ENCODE results near the gene MEI1. TPM values are rescaled to one million over a fixed set of nuclear protein-coding genes. Genes with fewer than 3 reads are reported as not detected.

The MEI1 gene
- total and polyA plus RNA-seq, 9 of the 15 experiments (the other 6 are each of a cell fraction or from before 2014, with no cell fraction given) = 0.08 to 0.68 (median 0.18) TPM; not detected in 2

- TF ChIP-seq, protein P1, sequence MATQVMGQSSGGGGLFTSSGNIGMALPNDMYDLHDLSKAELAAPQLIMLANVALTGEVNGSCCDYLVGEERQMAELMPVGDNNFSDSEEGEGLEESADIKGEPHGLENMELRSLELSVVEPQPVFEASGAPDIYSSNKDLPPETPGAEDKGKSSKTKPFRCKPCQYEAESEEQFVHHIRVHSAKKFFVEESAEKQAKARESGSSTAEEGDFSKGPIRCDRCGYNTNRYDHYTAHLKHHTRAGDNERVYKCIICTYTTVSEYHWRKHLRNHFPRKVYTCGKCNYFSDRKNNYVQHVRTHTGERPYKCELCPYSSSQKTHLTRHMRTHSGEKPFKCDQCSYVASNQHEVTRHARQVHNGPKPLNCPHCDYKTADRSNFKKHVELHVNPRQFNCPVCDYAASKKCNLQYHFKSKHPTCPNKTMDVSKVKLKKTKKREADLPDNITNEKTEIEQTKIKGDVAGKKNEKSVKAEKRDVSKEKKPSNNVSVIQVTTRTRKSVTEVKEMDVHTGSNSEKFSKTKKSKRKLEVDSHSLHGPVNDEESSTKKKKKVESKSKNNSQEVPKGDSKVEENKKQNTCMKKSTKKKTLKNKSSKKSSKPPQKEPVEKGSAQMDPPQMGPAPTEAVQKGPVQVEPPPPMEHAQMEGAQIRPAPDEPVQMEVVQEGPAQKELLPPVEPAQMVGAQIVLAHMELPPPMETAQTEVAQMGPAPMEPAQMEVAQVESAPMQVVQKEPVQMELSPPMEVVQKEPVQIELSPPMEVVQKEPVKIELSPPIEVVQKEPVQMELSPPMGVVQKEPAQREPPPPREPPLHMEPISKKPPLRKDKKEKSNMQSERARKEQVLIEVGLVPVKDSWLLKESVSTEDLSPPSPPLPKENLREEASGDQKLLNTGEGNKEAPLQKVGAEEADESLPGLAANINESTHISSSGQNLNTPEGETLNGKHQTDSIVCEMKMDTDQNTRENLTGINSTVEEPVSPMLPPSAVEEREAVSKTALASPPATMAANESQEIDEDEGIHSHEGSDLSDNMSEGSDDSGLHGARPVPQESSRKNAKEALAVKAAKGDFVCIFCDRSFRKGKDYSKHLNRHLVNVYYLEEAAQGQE (IDR thresholded peaks at IDR 0.05; ENCODE audit: borderline replicate concordance) = peak; percentile 97
- TF ChIP-seq, protein P1 (CRISPR knock-in tag; IDR thresholded peaks at IDR 0.05; ENCODE audit: low read depth) = no peak
- TF ChIP-seq OTX1 (CRISPR knock-in tag; IDR thresholded peaks at IDR 0.05) (no peak), MBD2 (IDR thresholded peaks at IDR 0.05; ENCODE audit: borderline replicate concordance, low read depth) (peak; percentile 50; the same call in 1 of the 2 replicates), KDM4B (IDR thresholded peaks at IDR 0.05; ENCODE audit: borderline replicate concordance in 2 of 2, low read depth in 1 of 2) (no peak), CBX2 (IDR thresholded peaks at IDR 0.05; ENCODE audit: insufficient read depth, low read length, poor library complexity, severe bottlenecking) (no peak), MAZ (CRISPR knock-in tag; conservative IDR thresholded peaks at IDR 0.05 in 1 of 2, IDR thresholded peaks at IDR 0.05 in 1 of 2) (no peak; a peak in 1 of 4 replicates), DNMT1 (IDR thresholded peaks at IDR 0.05) (no peak), TRIM25 (IDR thresholded peaks at IDR 0.05; ENCODE audit: borderline replicate concordance) (no peak), KLF10 (CRISPR knock-in tag; IDR thresholded peaks at IDR 0.05) (no peak)
- TF ChIP-seq, protein P2, sequence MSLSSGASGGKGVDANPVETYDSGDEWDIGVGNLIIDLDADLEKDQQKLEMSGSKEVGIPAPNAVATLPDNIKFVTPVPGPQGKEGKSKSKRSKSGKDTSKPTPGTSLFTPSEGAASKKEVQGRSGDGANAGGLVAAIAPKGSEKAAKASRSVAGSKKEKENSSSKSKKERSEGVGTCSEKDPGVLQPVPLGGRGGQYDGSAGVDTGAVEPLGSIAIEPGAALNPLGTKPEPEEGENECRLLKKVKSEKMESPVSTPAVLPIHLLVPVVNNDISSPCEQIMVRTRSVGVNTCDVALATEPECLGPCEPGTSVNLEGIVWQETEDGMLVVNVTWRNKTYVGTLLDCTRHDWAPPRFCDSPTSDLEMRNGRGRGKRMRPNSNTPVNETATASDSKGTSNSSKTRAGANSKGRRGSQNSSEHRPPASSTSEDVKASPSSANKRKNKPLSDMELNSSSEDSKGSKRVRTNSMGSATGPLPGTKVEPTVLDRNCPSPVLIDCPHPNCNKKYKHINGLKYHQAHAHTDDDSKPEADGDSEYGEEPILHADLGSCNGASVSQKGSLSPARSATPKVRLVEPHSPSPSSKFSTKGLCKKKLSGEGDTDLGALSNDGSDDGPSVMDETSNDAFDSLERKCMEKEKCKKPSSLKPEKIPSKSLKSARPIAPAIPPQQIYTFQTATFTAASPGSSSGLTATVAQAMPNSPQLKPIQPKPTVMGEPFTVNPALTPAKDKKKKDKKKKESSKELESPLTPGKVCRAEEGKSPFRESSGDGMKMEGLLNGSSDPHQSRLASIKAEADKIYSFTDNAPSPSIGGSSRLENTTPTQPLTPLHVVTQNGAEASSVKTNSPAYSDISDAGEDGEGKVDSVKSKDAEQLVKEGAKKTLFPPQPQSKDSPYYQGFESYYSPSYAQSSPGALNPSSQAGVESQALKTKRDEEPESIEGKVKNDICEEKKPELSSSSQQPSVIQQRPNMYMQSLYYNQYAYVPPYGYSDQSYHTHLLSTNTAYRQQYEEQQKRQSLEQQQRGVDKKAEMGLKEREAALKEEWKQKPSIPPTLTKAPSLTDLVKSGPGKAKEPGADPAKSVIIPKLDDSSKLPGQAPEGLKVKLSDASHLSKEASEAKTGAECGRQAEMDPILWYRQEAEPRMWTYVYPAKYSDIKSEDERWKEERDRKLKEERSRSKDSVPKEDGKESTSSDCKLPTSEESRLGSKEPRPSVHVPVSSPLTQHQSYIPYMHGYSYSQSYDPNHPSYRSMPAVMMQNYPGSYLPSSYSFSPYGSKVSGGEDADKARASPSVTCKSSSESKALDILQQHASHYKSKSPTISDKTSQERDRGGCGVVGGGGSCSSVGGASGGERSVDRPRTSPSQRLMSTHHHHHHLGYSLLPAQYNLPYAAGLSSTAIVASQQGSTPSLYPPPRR (CRISPR knock-in tag; IDR thresholded peaks at IDR 0.05; ENCODE audit: borderline replicate concordance) = no peak
Measured at GRCh38 chr22:41845380-41846267, 146.3 kb downstream of the MEI1 start (continued).

All from K562 (cell line).